MM.1S (cell line): ENCODE measurements around the gene FOS.

Experiments used
- EZH2 ChIP-seq: fragments of 300-600 bp; sonication (generic); optimal IDR thresholded peaks from 2 replicates; pipeline ENCODE3; 2017; ENCODE audit warnings: low read depth, mild to moderate bottlenecking, antibody characterized with exemption, low read length, mixed read lengths
- TF ChIP-seq, protein P1 (sequence below): fragments of 300-600 bp; sonication (generic); IDR thresholded peaks from 2 replicates; pipeline ENCODE4 v1.5.1; 2016; ENCODE audit warnings: antibody characterized with exemption, low read length, mixed read lengths

- no peak for TF ChIP-seq EZH2
- TF ChIP-seq, protein P1, sequence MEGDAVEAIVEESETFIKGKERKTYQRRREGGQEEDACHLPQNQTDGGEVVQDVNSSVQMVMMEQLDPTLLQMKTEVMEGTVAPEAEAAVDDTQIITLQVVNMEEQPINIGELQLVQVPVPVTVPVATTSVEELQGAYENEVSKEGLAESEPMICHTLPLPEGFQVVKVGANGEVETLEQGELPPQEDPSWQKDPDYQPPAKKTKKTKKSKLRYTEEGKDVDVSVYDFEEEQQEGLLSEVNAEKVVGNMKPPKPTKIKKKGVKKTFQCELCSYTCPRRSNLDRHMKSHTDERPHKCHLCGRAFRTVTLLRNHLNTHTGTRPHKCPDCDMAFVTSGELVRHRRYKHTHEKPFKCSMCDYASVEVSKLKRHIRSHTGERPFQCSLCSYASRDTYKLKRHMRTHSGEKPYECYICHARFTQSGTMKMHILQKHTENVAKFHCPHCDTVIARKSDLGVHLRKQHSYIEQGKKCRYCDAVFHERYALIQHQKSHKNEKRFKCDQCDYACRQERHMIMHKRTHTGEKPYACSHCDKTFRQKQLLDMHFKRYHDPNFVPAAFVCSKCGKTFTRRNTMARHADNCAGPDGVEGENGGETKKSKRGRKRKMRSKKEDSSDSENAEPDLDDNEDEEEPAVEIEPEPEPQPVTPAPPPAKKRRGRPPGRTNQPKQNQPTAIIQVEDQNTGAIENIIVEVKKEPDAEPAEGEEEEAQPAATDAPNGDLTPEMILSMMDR, result no peak
Observed at GRCh38 chr14:75292101-75292563, 13.5 kb downstream of the FOS start.
